HEK293 (cell line): ENCODE results near the gene ADRB1.

Source experiments
- HOXA7 ChIP-seq: sonication (generic); formaldehyde crosslinking; IDR thresholded peaks from 2 replicates; pipeline ENCODE4 v1.8.1; 2022; ENCODE audit warnings: missing genetic modification reagents, borderline replicate concordance
- KLF1 ChIP-seq: fragments of 450-650 bp; formaldehyde crosslinking; IDR thresholded peaks from 2 replicates; pipeline ENCODE4 v1.5.1; 2016; ENCODE audit warnings: missing biosample characterization, missing genetic modification characterization
- KLF8 ChIP-seq: fragments of 450-650 bp; formaldehyde crosslinking; IDR thresholded peaks from 2 replicates; pipeline ENCODE4 v1.5.1; 2016; ENCODE audit warnings: missing biosample characterization, missing genetic modification characterization
- KLF9 ChIP-seq: fragments of 450-650 bp; formaldehyde crosslinking; IDR thresholded peaks from 2 replicates; pipeline ENCODE4 v1.5.1; 2016; ENCODE audit warnings: missing biosample characterization, missing genetic modification characterization, low read depth
- MEIS1 ChIP-seq: sonication (generic); formaldehyde crosslinking; IDR thresholded peaks from 2 replicates; pipeline ENCODE4 v1.8.1; 2022; ENCODE audit warnings: missing genetic modification reagents, mild to moderate bottlenecking, borderline replicate concordance
- MZF1 ChIP-seq: fragments of 450-650 bp; formaldehyde crosslinking; IDR thresholded peaks from 2 replicates; pipeline ENCODE4 v1.5.1; 2017; ENCODE audit warnings: missing biosample characterization, missing genetic modification characterization, borderline replicate concordance
- TCF7L2 ChIP-seq: IDR thresholded peaks from 2 replicates; pipeline ENCODE4 v1.6.1; 2011; ENCODE audit warnings: low read depth, mild to moderate bottlenecking, inconsistent platforms, low read length, moderate library complexity, borderline replicate concordance
- YY1 ChIP-seq: fragments of 450-650 bp; formaldehyde crosslinking; IDR thresholded peaks from 2 replicates; pipeline ENCODE4 v1.5.1; 2018; ENCODE audit warnings: missing biosample characterization, missing genetic modification characterization
- ZNF121 ChIP-seq: fragments of 450-650 bp; formaldehyde crosslinking; IDR thresholded peaks from 2 replicates; pipeline ENCODE4 v1.5.1; 2016; ENCODE audit warnings: missing biosample characterization, missing genetic modification characterization
- ZNF239 ChIP-seq: fragments of 450-650 bp; formaldehyde crosslinking; IDR thresholded peaks from 2 replicates; pipeline ENCODE4 v1.5.1; 2016; ENCODE audit warnings: missing biosample characterization, missing genetic modification characterization
- ZNF561 ChIP-seq: fragments of 450-650 bp; IDR thresholded peaks from 2 replicates; pipeline ENCODE4 v1.5.1; 2018; ENCODE audit warnings: missing biosample characterization, missing genetic modification characterization, borderline replicate concordance
- TF ChIP-seq, protein P1 (sequence below): fragments of 450-650 bp; formaldehyde crosslinking; IDR thresholded peaks from 2 replicates; pipeline ENCODE4 v1.5.1; 2016; ENCODE audit warnings: missing biosample characterization, missing genetic modification characterization
- TF ChIP-seq, protein P2 (sequence below): fragments of 450-650 bp; formaldehyde crosslinking; IDR thresholded peaks from 2 replicates; pipeline ENCODE4 v1.5.1; 2017; ENCODE audit warnings: missing biosample characterization, mild to moderate bottlenecking, missing genetic modification characterization, moderate library complexity
- TF ChIP-seq, protein P3 (sequence below): sonication (generic); formaldehyde crosslinking; IDR thresholded peaks from 2 replicates; pipeline ENCODE4 v1.8.1; 2022; ENCODE audit warnings: mild to moderate bottlenecking, moderate library complexity, missing genetic modification reagents

DNA sequence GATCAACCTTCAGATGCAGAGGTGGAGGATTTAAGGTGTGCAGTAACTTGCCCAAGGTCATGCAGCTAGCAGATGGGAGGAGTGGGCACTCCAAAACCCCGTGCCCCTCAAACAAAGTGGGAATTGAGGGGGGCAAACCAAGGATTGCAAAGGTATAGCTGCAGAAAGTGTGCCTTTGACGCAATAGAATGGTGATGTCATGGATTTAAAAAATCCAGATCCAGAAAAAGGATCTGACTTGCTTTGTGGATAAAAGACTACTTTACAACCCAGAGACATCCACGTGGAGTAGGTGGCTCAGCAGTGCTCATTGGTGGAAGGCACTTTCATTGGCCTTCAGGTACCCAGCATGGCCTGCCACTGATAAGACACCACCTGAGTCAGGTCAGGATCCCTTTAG, 15.7 kb upstream of the ADRB1 start:
- no peak for TF ChIP-seq ZNF561 (tag by site-specific recombination)
- TF ChIP-seq, protein P1, sequence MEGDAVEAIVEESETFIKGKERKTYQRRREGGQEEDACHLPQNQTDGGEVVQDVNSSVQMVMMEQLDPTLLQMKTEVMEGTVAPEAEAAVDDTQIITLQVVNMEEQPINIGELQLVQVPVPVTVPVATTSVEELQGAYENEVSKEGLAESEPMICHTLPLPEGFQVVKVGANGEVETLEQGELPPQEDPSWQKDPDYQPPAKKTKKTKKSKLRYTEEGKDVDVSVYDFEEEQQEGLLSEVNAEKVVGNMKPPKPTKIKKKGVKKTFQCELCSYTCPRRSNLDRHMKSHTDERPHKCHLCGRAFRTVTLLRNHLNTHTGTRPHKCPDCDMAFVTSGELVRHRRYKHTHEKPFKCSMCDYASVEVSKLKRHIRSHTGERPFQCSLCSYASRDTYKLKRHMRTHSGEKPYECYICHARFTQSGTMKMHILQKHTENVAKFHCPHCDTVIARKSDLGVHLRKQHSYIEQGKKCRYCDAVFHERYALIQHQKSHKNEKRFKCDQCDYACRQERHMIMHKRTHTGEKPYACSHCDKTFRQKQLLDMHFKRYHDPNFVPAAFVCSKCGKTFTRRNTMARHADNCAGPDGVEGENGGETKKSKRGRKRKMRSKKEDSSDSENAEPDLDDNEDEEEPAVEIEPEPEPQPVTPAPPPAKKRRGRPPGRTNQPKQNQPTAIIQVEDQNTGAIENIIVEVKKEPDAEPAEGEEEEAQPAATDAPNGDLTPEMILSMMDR = no peak
- TF ChIP-seq KLF8 = no peak
- no peak for TF ChIP-seq TCF7L2
- TF ChIP-seq KLF1 (tag by site-specific recombination) = no peak
- TF ChIP-seq ZNF121 (tag by site-specific recombination) = no peak
- TF ChIP-seq KLF9 (tag by site-specific recombination) = no peak
- TF ChIP-seq ZNF239 (tag by site-specific recombination) = no peak
- no peak for TF ChIP-seq YY1 (tag by site-specific recombination)
- TF ChIP-seq, protein P2, sequence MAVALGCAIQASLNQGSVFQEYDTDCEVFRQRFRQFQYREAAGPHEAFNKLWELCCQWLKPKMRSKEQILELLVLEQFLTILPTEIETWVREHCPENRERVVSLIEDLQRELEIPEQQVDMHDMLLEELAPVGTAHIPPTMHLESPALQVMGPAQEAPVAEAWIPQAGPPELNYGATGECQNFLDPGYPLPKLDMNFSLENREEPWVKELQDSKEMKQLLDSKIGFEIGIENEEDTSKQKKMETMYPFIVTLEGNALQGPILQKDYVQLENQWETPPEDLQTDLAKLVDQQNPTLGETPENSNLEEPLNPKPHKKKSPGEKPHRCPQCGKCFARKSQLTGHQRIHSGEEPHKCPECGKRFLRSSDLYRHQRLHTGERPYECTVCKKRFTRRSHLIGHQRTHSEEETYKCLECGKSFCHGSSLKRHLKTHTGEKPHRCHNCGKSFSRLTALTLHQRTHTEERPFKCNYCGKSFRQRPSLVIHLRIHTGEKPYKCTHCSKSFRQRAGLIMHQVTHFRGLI (tag by site-specific recombination) = no peak
- TF ChIP-seq, protein P3, sequence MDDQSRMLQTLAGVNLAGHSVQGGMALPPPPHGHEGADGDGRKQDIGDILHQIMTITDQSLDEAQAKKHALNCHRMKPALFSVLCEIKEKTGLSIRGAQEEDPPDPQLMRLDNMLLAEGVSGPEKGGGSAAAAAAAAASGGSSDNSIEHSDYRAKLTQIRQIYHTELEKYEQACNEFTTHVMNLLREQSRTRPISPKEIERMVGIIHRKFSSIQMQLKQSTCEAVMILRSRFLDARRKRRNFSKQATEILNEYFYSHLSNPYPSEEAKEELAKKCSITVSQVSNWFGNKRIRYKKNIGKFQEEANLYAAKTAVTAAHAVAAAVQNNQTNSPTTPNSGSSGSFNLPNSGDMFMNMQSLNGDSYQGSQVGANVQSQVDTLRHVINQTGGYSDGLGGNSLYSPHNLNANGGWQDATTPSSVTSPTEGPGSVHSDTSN (CRISPR knock-in tag) = no peak
- TF ChIP-seq MZF1 (tag by site-specific recombination) = no peak
- TF ChIP-seq HOXA7 (CRISPR knock-in tag) = no peak
- no peak for TF ChIP-seq MEIS1 (CRISPR knock-in tag)
